ENCODE data around the gene ADAM17.
"Not testable (repeated sequence)": the region's sequence is repeated elsewhere in the genome, so short reads cannot be mapped to it uniquely, and the experiment has no call there.

Gene ADAM17

GRCh38 chr2:9555297-9556120, at the start of gene ADAM17:
Gene ADAM17 (minus strand): TSS chr2:9555830. CDS start chr2:9555605, 225 bp downstream.
- POLR2A ChIA-PET, result interaction anchor here (0.5 to 2.0 kb wide), 5 partner anchors 20 to 1599 kb away, joined by 3 to 12 read pairs (median 4); partner anchors contain the start of genes NOL10, ODC1 and YWHAQ

GRCh38 chr2:9602412-9602811, 46.8 kb upstream of the ADAM17 start:
- DNase-seq (ENCODE audit: extremely low spot score), result no peak
- POLR2A ChIA-PET, result interaction anchor here (0.7 kb wide), 1 partner anchor 292 kb away, joined by 3 read pairs; no protein-coding TSS in a partner anchor
- CTCF ChIA-PET, result interaction anchor here (1.0 to 1.8 kb wide), 3 partner anchors 11 to 15 kb away, joined by 4 to 8 read pairs (median 5); no protein-coding TSS in a partner anchor
- TF ChIP-seq, protein P1, sequence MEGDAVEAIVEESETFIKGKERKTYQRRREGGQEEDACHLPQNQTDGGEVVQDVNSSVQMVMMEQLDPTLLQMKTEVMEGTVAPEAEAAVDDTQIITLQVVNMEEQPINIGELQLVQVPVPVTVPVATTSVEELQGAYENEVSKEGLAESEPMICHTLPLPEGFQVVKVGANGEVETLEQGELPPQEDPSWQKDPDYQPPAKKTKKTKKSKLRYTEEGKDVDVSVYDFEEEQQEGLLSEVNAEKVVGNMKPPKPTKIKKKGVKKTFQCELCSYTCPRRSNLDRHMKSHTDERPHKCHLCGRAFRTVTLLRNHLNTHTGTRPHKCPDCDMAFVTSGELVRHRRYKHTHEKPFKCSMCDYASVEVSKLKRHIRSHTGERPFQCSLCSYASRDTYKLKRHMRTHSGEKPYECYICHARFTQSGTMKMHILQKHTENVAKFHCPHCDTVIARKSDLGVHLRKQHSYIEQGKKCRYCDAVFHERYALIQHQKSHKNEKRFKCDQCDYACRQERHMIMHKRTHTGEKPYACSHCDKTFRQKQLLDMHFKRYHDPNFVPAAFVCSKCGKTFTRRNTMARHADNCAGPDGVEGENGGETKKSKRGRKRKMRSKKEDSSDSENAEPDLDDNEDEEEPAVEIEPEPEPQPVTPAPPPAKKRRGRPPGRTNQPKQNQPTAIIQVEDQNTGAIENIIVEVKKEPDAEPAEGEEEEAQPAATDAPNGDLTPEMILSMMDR (IDR thresholded peaks at IDR 0.05; ENCODE audit: control extremely low read depth, extremely low read depth, low read depth, missing control alignments), result no peak

More at GRCh38 chr2:9555297-9556120, at the start of gene ADAM17:
- TF ChIP-seq, protein P1 (IDR thresholded peaks at IDR 0.05; ENCODE audit: control extremely low read depth, extremely low read depth, low read depth, missing control alignments), result peak; percentile 67
- CTCF ChIA-PET, result interaction anchor here (0.8 to 2.9 kb wide), 22 partner anchors 10 to 258 kb away, joined by 3 to 16 read pairs (median 4); partner anchors contain the start of genes ITGB1BP1 and YWHAQ
- DNase-seq (ENCODE audit: extremely low spot score), result peak; percentile 93

GRCh38 chr2:9601397-9601796, 45.8 kb upstream of the ADAM17 start:
- CTCF ChIA-PET, result interaction anchor here (0.9 to 1.8 kb wide), 3 partner anchors 13 to 16 kb away, joined by 3 to 8 read pairs (median 4); no protein-coding TSS in a partner anchor
- POLR2A ChIA-PET, result no interaction called here
- TF ChIP-seq, protein P1 (IDR thresholded peaks at IDR 0.05; ENCODE audit: control extremely low read depth, extremely low read depth, low read depth, missing control alignments), result no peak
- no peak for DNase-seq (ENCODE audit: extremely low spot score)

- POLR2A ChIA-PET, result interaction anchor here (0.5 kb wide), 1 partner anchor 8 kb away, joined by 3 read pairs; no protein-coding TSS in a partner anchor
These were observed 43.8 kb upstream of the ADAM17 start for GRCh38 chr2:9599430-9599829.

GRCh38 chr2:9596621-9597311, 41.1 kb upstream of the ADAM17 start:
- DNase-seq (ENCODE audit: extremely low spot score), result no peak
- ChIA-PET CTCF (interaction anchor here (0.7 kb wide), 1 partner anchor 11 kb away, joined by 3 read pairs; no protein-coding TSS in a partner anchor), POLR2A (interaction anchor here (0.6 to 0.8 kb wide), 2 partner anchors 34 to 203 kb away, joined by 3 read pairs; partner anchors contain the start of gene YWHAQ)
- TF ChIP-seq, protein P1 (IDR thresholded peaks at IDR 0.05; ENCODE audit: control extremely low read depth, extremely low read depth, low read depth, missing control alignments), result no peak

More at GRCh38 chr2:9599430-9599829, 43.8 kb upstream of the ADAM17 start:
- CTCF ChIA-PET, result interaction anchor here (1.7 to 1.9 kb wide), 3 partner anchors 9 to 44 kb away, joined by 7 to 9 read pairs (median 9); partner anchors contain the start of gene ADAM17
- DNase-seq (ENCODE audit: extremely low spot score), result no peak
- TF ChIP-seq, protein P1 (IDR thresholded peaks at IDR 0.05; ENCODE audit: control extremely low read depth, extremely low read depth, low read depth, missing control alignments), result no peak

DNA sequence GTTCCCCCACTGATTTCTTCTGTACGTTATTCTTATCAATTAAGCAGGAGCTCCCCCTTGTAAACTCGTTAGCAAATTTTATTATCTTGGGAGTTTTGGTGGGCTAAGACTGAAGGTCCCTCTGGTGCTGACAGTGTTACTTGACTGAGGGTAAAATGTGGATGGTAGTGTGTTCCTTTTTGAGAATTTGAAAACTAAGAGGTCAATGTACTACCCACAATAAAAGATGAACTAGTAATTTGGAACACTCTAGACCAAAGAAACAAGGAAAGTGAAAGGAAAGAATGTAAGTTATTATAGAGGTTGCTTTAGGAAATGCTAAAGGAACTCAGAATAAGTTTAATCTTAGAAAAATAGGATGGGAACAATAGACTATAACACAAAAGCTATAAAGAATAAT, 40.1 kb upstream of the ADAM17 start:
- CTCF ChIA-PET, result interaction anchor here (1.4 to 1.8 kb wide), 4 partner anchors 12 to 218 kb away, joined by 3 to 9 read pairs (median 4); partner anchors contain the start of gene ADAM17
- TF ChIP-seq, protein P1 (IDR thresholded peaks at IDR 0.05; ENCODE audit: control extremely low read depth, extremely low read depth, low read depth, missing control alignments), result no peak
- POLR2A ChIA-PET, result interaction anchor here (0.7 to 1.7 kb wide), 2 partner anchors 35 to 476 kb away, joined by 4 to 6 read pairs; partner anchors contain the start of gene YWHAQ
- no peak for DNase-seq (ENCODE audit: extremely low spot score)

DNA sequence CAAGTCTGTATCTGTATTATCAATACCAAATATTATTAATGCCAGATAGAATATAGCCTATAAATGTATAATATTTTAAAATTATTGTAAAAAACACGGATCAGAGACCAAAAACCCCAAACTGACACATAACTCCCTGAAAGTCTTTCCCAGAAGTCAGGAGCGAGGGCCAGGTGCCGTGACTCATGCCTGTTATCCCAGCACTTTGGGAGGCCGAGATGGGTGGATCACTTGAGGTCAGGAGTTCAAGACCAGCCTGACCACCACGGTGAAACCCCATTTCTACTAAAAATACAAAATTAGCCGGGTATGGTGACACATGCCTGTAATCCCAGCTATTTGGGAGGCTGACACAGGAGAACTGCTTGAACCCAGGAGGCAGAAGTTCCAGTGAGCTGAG, 39.6 kb upstream of the ADAM17 start:
- POLR2A ChIA-PET, result interaction anchor here (0.7 to 1.7 kb wide), 2 partner anchors 35 to 476 kb away, joined by 4 to 6 read pairs; partner anchors contain the start of gene YWHAQ
- DNase-seq (ENCODE audit: extremely low spot score), result not testable (repeated sequence)
- CTCF ChIA-PET, result interaction anchor here (0.9 to 1.8 kb wide), 7 partner anchors 13 to 219 kb away, joined by 3 to 9 read pairs (median 3); partner anchors contain the start of gene ADAM17
